ENCODE measurements around the gene B3GALNT2. TPM values are rescaled to one million over a fixed set of nuclear protein-coding genes. Genes with fewer than 3 reads are reported as not detected.
"Not testable (repeated sequence)": the region's sequence is repeated elsewhere in the genome, so short reads cannot be mapped to it uniquely, and the experiment has no call there.

B3GALNT2 gene
- total RNA-seq, 2 experiments from 2014 or later = 10.7 to 13.1 TPM

GRCh38 chr1:235545292-235545930 is 41.2 kb upstream of the B3GALNT2 start:
- Mint-ChIP-seq H3K4me3 (no peak overlapping the region), H3K4me1 (ENCODE audit: low read depth) (no peaks in the 10 kb centered on the region), H3K36me3 (ENCODE audit: low read depth) (no peaks in the 10 kb centered on the region), H3K27ac (no peak overlapping the region), H3K9me3 (no peaks in the 10 kb centered on the region), H3K27me3 (peaks cover 7% of the 10 kb centered on the region)
- intact Hi-C loops (cut with micrococcal nuclease) = no loop called here
- ATAC-seq (no peak), DNase-seq (no peak)
- ChIA-PET POLR2A (no interaction called here), CTCF (no interaction called here)
- no peak for TF ChIP-seq CTCF (IDR thresholded peaks at IDR 0.05)

- H3K27ac Mint-ChIP-seq; H3K27me3 Mint-ChIP-seq; ATAC-seq; POLR2A ChIA-PET; DNase-seq; H3K4me3 Mint-ChIP-seq; intact Hi-C loops (cut with micrococcal nuclease); H3K9me3 Mint-ChIP-seq; CTCF ChIA-PET; H3K36me3 Mint-ChIP-seq (ENCODE audit: low read depth); H3K4me1 Mint-ChIP-seq (ENCODE audit: low read depth): not testable (repeated sequence)
Measured at GRCh38 chr1:235542845-235543244, 38.6 kb upstream of the B3GALNT2 start.

GRCh38 chr1:235533476-235534168 is 29.4 kb upstream of the B3GALNT2 start:
- ATAC-seq (no peak), DNase-seq (no peak)
- Mint-ChIP-seq H3K27ac (no peak overlapping the region), H3K4me3 (no peak overlapping the region), H3K9me3 (no peaks in the 10 kb centered on the region), H3K27me3 (peaks cover 3% of the 10 kb centered on the region), H3K36me3 (ENCODE audit: low read depth) (no peaks in the 10 kb centered on the region), H3K4me1 (ENCODE audit: low read depth) (peaks cover 2% of the 10 kb centered on the region)
- ChIA-PET POLR2A (interaction anchor here (1.6 kb wide), 1 partner anchor 16 kb away, joined by 3 read pairs; no protein-coding TSS in a partner anchor), CTCF (no interaction called here)
- intact Hi-C loops (cut with micrococcal nuclease) = no loop called here
- no peak for TF ChIP-seq CTCF (IDR thresholded peaks at IDR 0.05)

GRCh38 chr1:235532360-235532759 is 28.1 kb upstream of the B3GALNT2 start:
- Mint-ChIP-seq H3K27ac (no peak overlapping the region), H3K27me3 (peaks cover 3% of the 10 kb centered on the region), H3K4me3 (no peak overlapping the region), H3K4me1 (ENCODE audit: low read depth) (peaks cover 2% of the 10 kb centered on the region), H3K9me3 (no peaks in the 10 kb centered on the region), H3K36me3 (ENCODE audit: low read depth) (no peaks in the 10 kb centered on the region)
- no peak for ATAC-seq
- DNase-seq = no peak
- intact Hi-C loops (cut with micrococcal nuclease) = no loop called here
- POLR2A ChIA-PET = interaction anchor here (1.6 kb wide), 1 partner anchor 15 kb away, joined by 3 read pairs; no protein-coding TSS in a partner anchor
- TF ChIP-seq CTCF (IDR thresholded peaks at IDR 0.05) = no peak
- CTCF ChIA-PET = interaction anchor here (1.0 to 2.1 kb wide), 2 partner anchors 18 to 26 kb away, joined by 3 to 7 read pairs; no protein-coding TSS in a partner anchor

GRCh38 chr1:235527196-235527814 is 23.1 kb upstream of the B3GALNT2 start:
- ChIA-PET CTCF (interaction anchor here (0.8 to 5.8 kb wide), 6 partner anchors 12 to 445 kb away, joined by 3 to 35 read pairs (median 6); no protein-coding TSS in a partner anchor), POLR2A (no interaction called here)
- no peaks in the 10 kb centered on the region for H3K9me3 Mint-ChIP-seq
- ATAC-seq = no peak
- no peaks in the 10 kb centered on the region for H3K36me3 Mint-ChIP-seq (ENCODE audit: low read depth)
- no peak overlapping the region for H3K27ac Mint-ChIP-seq
- no peak for DNase-seq
- no peaks in the 10 kb centered on the region for H3K4me1 Mint-ChIP-seq (ENCODE audit: low read depth)
- intact Hi-C loops (cut with micrococcal nuclease) = no loop called here
- TF ChIP-seq CTCF (IDR thresholded peaks at IDR 0.05) = no peak
- no peaks in the 10 kb centered on the region for H3K27me3 Mint-ChIP-seq
- H3K4me3 Mint-ChIP-seq = no peak overlapping the region

All from activated CD8-positive, alpha-beta T cell treated with anti-CD3 and anti-CD28 coated beads for 36 hours (primary cell).